Vagina (tissue), 2 donors: ENCODE data around the gene ARID1B.

Experiments used
- CTCF ChIP-seq, 3 experiments: fragments of 450-650 bp in 2 of 3; fragments of 200-600 bp in 1 of 3; sonication (generic) in 1 of 3; IDR thresholded peaks; one replicate each; pipeline ENCODE4 v1.5.1; 2017 to 2019; ENCODE audit warnings: antibody characterized with exemption in 3 of 3, mild to moderate bottlenecking in 2 of 3, moderate library complexity in 2 of 3
- POLR2AphosphoS5 ChIP-seq, 2 donors: sonication (generic); formaldehyde crosslinking; IDR thresholded peaks; one replicate each; pipeline ENCODE4 v1.9.0; 2017; ENCODE audit warnings: antibody characterized with exemption in 2 of 2, mild to moderate bottlenecking in 2 of 2, low read depth in 1 of 2; ENCODE audit not compliant: insufficient read depth in 1 of 2

DNA sequence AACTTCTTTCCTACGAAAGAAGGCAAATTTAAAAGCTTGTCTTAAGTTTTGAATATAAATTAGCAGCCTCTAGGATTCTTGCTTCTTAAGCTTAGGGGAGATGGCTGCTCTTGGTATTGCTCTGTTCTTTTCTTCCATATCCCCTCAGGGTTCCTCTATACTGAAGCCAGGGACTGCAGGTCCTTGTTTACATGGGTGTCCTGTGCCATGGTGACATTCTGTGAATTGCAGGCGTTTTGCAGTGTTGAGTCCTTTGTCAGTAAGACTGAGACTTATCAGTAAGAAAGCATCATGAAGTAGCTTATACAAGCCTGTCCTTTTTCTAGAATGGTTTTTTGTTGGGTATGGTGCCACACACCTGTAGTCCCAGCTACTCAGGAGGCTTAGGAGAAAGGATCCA is 147.8 kb downstream of the ARID1B start:
- TF ChIP-seq CTCF (IDR thresholded peaks at IDR 0.05) (no peak), POLR2AphosphoS5 (IDR thresholded peaks at IDR 0.05; ENCODE audit: insufficient read depth in 1 of 2, low read depth in 1 of 2) (no peak)
